SK-N-SH (cell line): ENCODE results near the gene FBF1. TPM values are rescaled to one million over a fixed set of nuclear protein-coding genes. Genes with fewer than 3 reads are reported as not detected.

Experiments
- CTCF ChIA-PET: fragments of 300-600, 350-600 bp; formaldehyde crosslinking; extraction: SDS; loops from one replicate; lab custom pipeline; 2021; lab: Yijun Ruan, JAX
- POLR2A ChIA-PET: fragments of 350-600 bp; sonication (Branson Sonifier 250); formaldehyde crosslinking; extraction: SDS; loops from one replicate; lab custom pipeline; 2020; ENCODE audit warnings: antibody characterized with exemption, inconsistent platforms; lab: Yijun Ruan, JAX
- DNase-seq: peaks from one replicate; pipeline ENCODE4 v3.0.0; 2012
- H2AFZ ChIP-seq: fragments of 200-600 bp; sonication (generic); 2 replicates; pipeline ENCODE4 v1.8.1; 2016; ENCODE audit warnings: antibody characterized with exemption, mild to moderate bottlenecking, low read depth
- H3F3A ChIP-seq: fragments of 200-600 bp; sonication (generic); replicated peaks from 2 replicates; pipeline ENCODE3; 2016; ENCODE audit warnings: antibody characterized with exemption, mild to moderate bottlenecking; ENCODE audit not compliant: insufficient read depth
- H3K27ac ChIP-seq, 2 experiments: fragments of 200-500 bp in 1 of 2; fragments of 200-600 bp in 1 of 2; sonication (Bioruptor generic) in 1 of 2; sonication (generic), shearing (Covaris generic) in 1 of 2; 2 replicates each; pipeline versions ENCODE4 v1.5.1 to v1.6.1; 2014 to 2016; ENCODE audit warnings: low read depth in 2 of 2, inconsistent platforms in 1 of 2, low read length in 1 of 2, mild to moderate bottlenecking in 1 of 2, mixed read lengths in 1 of 2
- H3K27me3 ChIP-seq: fragments of 200-600 bp; sonication (generic), shearing (Covaris generic); 2 replicates; pipeline ENCODE4 v1.6.1; 2016; ENCODE audit warnings: mixed run types; ENCODE audit not compliant: insufficient read depth
- H3K36me3 ChIP-seq, 2 experiments: fragments of 200-500 bp in 1 of 2; fragments of 200-600 bp in 1 of 2; sonication (Bioruptor generic) in 1 of 2; sonication (generic) in 1 of 2; replicated peaks in 1 of 2; 2 replicates each; pipeline versions ENCODE3 to v1.5.1; 2014 to 2016; ENCODE audit warnings: low read length in 1 of 2, mild to moderate bottlenecking in 1 of 2; ENCODE audit not compliant: insufficient read depth in 2 of 2, control insufficient read depth in 1 of 2
- H3K4me1 ChIP-seq, 2 experiments: fragments of 200-500 bp in 1 of 2; fragments of 200-600 bp in 1 of 2; sonication (Bioruptor generic) in 1 of 2; sonication (generic), shearing (Covaris generic) in 1 of 2; 2 replicates each; pipeline versions ENCODE4 v1.5.1 to v1.6.1; 2014 to 2016; ENCODE audit warnings: low read depth in 1 of 2, low read length in 1 of 2, mixed run types in 1 of 2; ENCODE audit not compliant: insufficient read depth in 2 of 2, control insufficient read depth in 1 of 2
- H3K4me2 ChIP-seq: fragments of 200-600 bp; sonication (generic), shearing (Covaris generic); 2 replicates; pipeline ENCODE4 v1.6.1; 2017; ENCODE audit warnings: mixed run types
- H3K4me3 ChIP-seq, 2 experiments: fragments of 200-500 bp in 1 of 2; fragments of 200-600 bp in 1 of 2; sonication (Bioruptor generic) in 1 of 2; sonication (generic), shearing (Covaris generic) in 1 of 2; 2 replicates each; pipeline versions ENCODE4 v1.5.1 to v1.8.1; 2014 to 2016; ENCODE audit warnings: low read depth in 2 of 2, inconsistent platforms in 1 of 2, low read length in 1 of 2, mild to moderate bottlenecking in 1 of 2, mixed read lengths in 1 of 2, moderate library complexity in 1 of 2
- H3K79me2 ChIP-seq: fragments of 200-600 bp; sonication (generic); 2 replicates; pipeline ENCODE4 v1.8.1; 2017; ENCODE audit warnings: mild to moderate bottlenecking; ENCODE audit not compliant: insufficient read depth
- H3K9ac ChIP-seq: fragments of 200-600 bp; sonication (generic); 2 replicates; pipeline ENCODE4 v1.6.1; 2017; ENCODE audit warnings: mixed run types
- H3K9me2 ChIP-seq: fragments of 200-600 bp; sonication (generic); 2 replicates; pipeline ENCODE4 v1.6.1; 2017; ENCODE audit warnings: mixed run types
- H3K9me3 ChIP-seq: fragments of 200-600 bp; sonication (generic); 2 replicates; pipeline ENCODE4 v1.6.1; 2017; ENCODE audit warnings: mixed run types, mild to moderate bottlenecking, moderate library complexity
- H4K20me1 ChIP-seq: fragments of 200-600 bp; sonication (generic); 2 replicates; pipeline ENCODE4 v1.6.1; 2017; ENCODE audit warnings: mild to moderate bottlenecking, mixed run types; ENCODE audit not compliant: insufficient read depth
- CTCF ChIP-seq: fragments of 200-600 bp; sonication (generic); IDR thresholded peaks from 2 replicates; pipeline ENCODE4 v1.6.1; 2017; ENCODE audit warnings: antibody characterized with exemption, mild to moderate bottlenecking, moderate library complexity
- ELF1 ChIP-seq: IDR thresholded peaks from 2 replicates; pipeline ENCODE4 v1.4.0; 2012
- EP300 ChIP-seq, 2 experiments: IDR thresholded peaks; 2 replicates each; pipeline versions ENCODE4 v1.4.0 to v1.6.1; 2012; ENCODE audit warnings: borderline replicate concordance in 1 of 2, low read depth in 1 of 2, low read length in 1 of 2
- FOXJ3 ChIP-seq: sonication (generic); formaldehyde crosslinking; IDR thresholded peaks from 2 replicates; pipeline ENCODE4 v1.5.1; 2020; ENCODE audit warnings: mild to moderate bottlenecking, missing genetic modification reagents
- GABPA ChIP-seq: IDR thresholded peaks from 2 replicates; pipeline ENCODE4 v1.4.0; 2012; ENCODE audit warnings: low read depth, mild to moderate bottlenecking
- GATA2 ChIP-seq: sonication (generic); formaldehyde crosslinking; IDR thresholded peaks from 2 replicates; pipeline ENCODE4 v1.5.0; 2020; ENCODE audit warnings: mild to moderate bottlenecking, missing genetic modification reagents
- IRF3 ChIP-seq: fragments of 150-350 bp; IDR thresholded peaks from 2 replicates; pipeline ENCODE4 v1.6.1; 2016; ENCODE audit warnings: mild to moderate bottlenecking, low read depth, low read length
- JUND ChIP-seq: IDR thresholded peaks from 2 replicates; pipeline ENCODE4 v1.4.0; 2012
- MAX ChIP-seq: IDR thresholded peaks from 2 replicates; pipeline ENCODE4 v1.4.0; 2012; ENCODE audit warnings: low read depth
- MXI1 ChIP-seq: IDR thresholded peaks from 2 replicates; pipeline ENCODE4 v1.6.1; 2012; ENCODE audit warnings: mild to moderate bottlenecking, low read depth, low read length, improper control_type of control experiment
- NRF1 ChIP-seq: IDR thresholded peaks from 2 replicates; pipeline ENCODE4 v1.6.1; 2012; ENCODE audit warnings: low read depth, mild to moderate bottlenecking, low read length
- PBX3 ChIP-seq: IDR thresholded peaks from 2 replicates; pipeline ENCODE4; 2012
- RAD21 ChIP-seq: IDR thresholded peaks from 2 replicates; pipeline ENCODE4 v1.6.1; 2012; ENCODE audit warnings: mild to moderate bottlenecking, low read length
- RXRA ChIP-seq: IDR thresholded peaks from 2 replicates; pipeline ENCODE4 v1.4.0; 2012; ENCODE audit warnings: low read depth, mild to moderate bottlenecking, borderline replicate concordance
- SMC3 ChIP-seq: IDR thresholded peaks from 2 replicates; pipeline ENCODE4 v1.6.1; 2012; ENCODE audit warnings: low read depth, low read length, improper control_type of control experiment
- TAF1 ChIP-seq: IDR thresholded peaks from 2 replicates; pipeline ENCODE4 v1.6.1; 2012; ENCODE audit warnings: low read depth, mild to moderate bottlenecking, low read length, moderate library complexity, borderline replicate concordance
- TCF12 ChIP-seq: IDR thresholded peaks from 2 replicates; pipeline ENCODE4 v1.4.0; 2012
- ZBTB33 ChIP-seq: IDR thresholded peaks from 2 replicates; pipeline ENCODE4 v1.4.0; 2012; ENCODE audit warnings: low read depth, borderline replicate concordance
- WGBS: methylation state at CpG from one replicate; pipeline ENCODE4 v1.1.6; 2017; ENCODE audit warnings: low lambda C conversion rate; 5-methylcytosine and 5-hydroxymethylcytosine counted together
- polyA plus RNA-seq, 3 experiments: library from polyadenylated mRNA; depleted of rRNA; stranded (reverse); fragments of >200 nt; gene quantifications; 2 replicates each; pipeline ENCODE4 v1.2.3, GENCODE V29; 2012

The FBF1 gene
- polyA plus RNA-seq, 1 of the 3 experiments (the other 2 are of a cell fraction): 19.0 TPM

- TF ChIP-seq PBX3: no peak
- TF ChIP-seq TAF1: no peak
- no peak for TF ChIP-seq IRF3
- TF ChIP-seq MXI1: no peak
- TF ChIP-seq CTCF: no peak
- TF ChIP-seq FOXJ3 (CRISPR knock-in tag): no peak
- TF ChIP-seq MAX: no peak
- TF ChIP-seq NRF1: no peak
- no peak for TF ChIP-seq EP300 (IDR thresholded peaks at IDR 0.05; ENCODE audit: borderline replicate concordance in 1 of 2, low read depth in 1 of 2, low read length in 1 of 2)
- TF ChIP-seq GATA2 (CRISPR knock-in tag): no peak
- no peak for TF ChIP-seq ELF1
- no peak for TF ChIP-seq JUND
- no peak for TF ChIP-seq SMC3
- no peak for TF ChIP-seq RXRA
- no peak for TF ChIP-seq GABPA
- no peak for TF ChIP-seq ZBTB33
- no peak for TF ChIP-seq TCF12
- TF ChIP-seq RAD21: no peak
- H3K9me3 ChIP-seq: no peaks in the 10 kb centered on the region
- peaks cover 44% of the 10 kb centered on the region for H3K79me2 ChIP-seq
- peaks cover 10 to 13% of the 10 kb centered on the region in 2 experiments; a peak in 3 of 4 replicates for H3K4me1 ChIP-seq
- peaks cover 22% of the 10 kb centered on the region for H3F3A ChIP-seq
- 96% methylated on average over 16 of the region's 16 CpGs for WGBS
- H3K4me3 ChIP-seq: no peak overlapping the region
- no peak overlapping the region for H3K27ac ChIP-seq
- no peak overlapping the region for H2AFZ ChIP-seq
- H3K36me3 ChIP-seq: peaks cover 26 to 42% of the 10 kb centered on the region in 2 experiments
- no peaks in the 10 kb centered on the region for H3K27me3 ChIP-seq
- H3K9ac ChIP-seq: no peak overlapping the region
- ChIA-PET CTCF (interaction anchor here (1.3 to 16.0 kb wide), 5 partner anchors 16 to 116 kb away, joined by 3 to 214 read pairs (median 5); partner anchors contain the start of gene TRIM47), POLR2A (interaction anchor here (0.7 kb wide), 1 partner anchor 67 kb away, joined by 5 read pairs; no protein-coding TSS in a partner anchor)
- H4K20me1 ChIP-seq: no peaks in the 10 kb centered on the region
- no peaks in the 10 kb centered on the region for H3K9me2 ChIP-seq
- no peak overlapping the region for H3K4me2 ChIP-seq
- DNase-seq: no peak
These were observed 42.1 kb downstream of the FBF1 start for GRCh38 chr17:75898791-75899190.
